SK-N-SH (cell line): ENCODE measurements around the gene LRRC70. TPM values are rescaled to one million over a fixed set of nuclear protein-coding genes. Genes with fewer than 3 reads are reported as not detected.

ENCODE experiments used
- CTCF ChIA-PET: fragments of 300-600, 350-600 bp; formaldehyde crosslinking; extraction: SDS; loops from one replicate; lab custom pipeline; 2021; lab: Yijun Ruan, JAX
- POLR2A ChIA-PET: fragments of 350-600 bp; sonication (Branson Sonifier 250); formaldehyde crosslinking; extraction: SDS; loops from one replicate; lab custom pipeline; 2020; ENCODE audit warnings: antibody characterized with exemption, inconsistent platforms; lab: Yijun Ruan, JAX
- DNase-seq: peaks from one replicate; pipeline ENCODE4 v3.0.0; 2012
- H2AFZ ChIP-seq: fragments of 200-600 bp; sonication (generic); 2 replicates; pipeline ENCODE4 v1.8.1; 2016; ENCODE audit warnings: antibody characterized with exemption, mild to moderate bottlenecking, low read depth
- H3F3A ChIP-seq: fragments of 200-600 bp; sonication (generic); replicated peaks from 2 replicates; pipeline ENCODE3; 2016; ENCODE audit warnings: antibody characterized with exemption, mild to moderate bottlenecking; ENCODE audit not compliant: insufficient read depth
- H3K27ac ChIP-seq, 2 experiments: fragments of 200-500 bp in 1 of 2; fragments of 200-600 bp in 1 of 2; sonication (Bioruptor generic) in 1 of 2; sonication (generic), shearing (Covaris generic) in 1 of 2; 2 replicates each; pipeline versions ENCODE4 v1.5.1 to v1.6.1; 2014 to 2016; ENCODE audit warnings: low read depth in 2 of 2, inconsistent platforms in 1 of 2, low read length in 1 of 2, mild to moderate bottlenecking in 1 of 2, mixed read lengths in 1 of 2
- H3K27me3 ChIP-seq: fragments of 200-600 bp; sonication (generic), shearing (Covaris generic); 2 replicates; pipeline ENCODE4 v1.6.1; 2016; ENCODE audit warnings: mixed run types; ENCODE audit not compliant: insufficient read depth
- H3K36me3 ChIP-seq, 2 experiments: fragments of 200-500 bp in 1 of 2; fragments of 200-600 bp in 1 of 2; sonication (Bioruptor generic) in 1 of 2; sonication (generic) in 1 of 2; replicated peaks in 1 of 2; 2 replicates each; pipeline versions ENCODE3 to v1.5.1; 2014 to 2016; ENCODE audit warnings: low read length in 1 of 2, mild to moderate bottlenecking in 1 of 2; ENCODE audit not compliant: insufficient read depth in 2 of 2, control insufficient read depth in 1 of 2
- H3K4me1 ChIP-seq, 2 experiments: fragments of 200-500 bp in 1 of 2; fragments of 200-600 bp in 1 of 2; sonication (Bioruptor generic) in 1 of 2; sonication (generic), shearing (Covaris generic) in 1 of 2; 2 replicates each; pipeline versions ENCODE4 v1.5.1 to v1.6.1; 2014 to 2016; ENCODE audit warnings: low read depth in 1 of 2, low read length in 1 of 2, mixed run types in 1 of 2; ENCODE audit not compliant: insufficient read depth in 2 of 2, control insufficient read depth in 1 of 2
- H3K4me2 ChIP-seq: fragments of 200-600 bp; sonication (generic), shearing (Covaris generic); 2 replicates; pipeline ENCODE4 v1.6.1; 2017; ENCODE audit warnings: mixed run types
- H3K4me3 ChIP-seq, 2 experiments: fragments of 200-500 bp in 1 of 2; fragments of 200-600 bp in 1 of 2; sonication (Bioruptor generic) in 1 of 2; sonication (generic), shearing (Covaris generic) in 1 of 2; 2 replicates each; pipeline versions ENCODE4 v1.5.1 to v1.8.1; 2014 to 2016; ENCODE audit warnings: low read depth in 2 of 2, inconsistent platforms in 1 of 2, low read length in 1 of 2, mild to moderate bottlenecking in 1 of 2, mixed read lengths in 1 of 2, moderate library complexity in 1 of 2
- H3K79me2 ChIP-seq: fragments of 200-600 bp; sonication (generic); 2 replicates; pipeline ENCODE4 v1.8.1; 2017; ENCODE audit warnings: mild to moderate bottlenecking; ENCODE audit not compliant: insufficient read depth
- H3K9ac ChIP-seq: fragments of 200-600 bp; sonication (generic); 2 replicates; pipeline ENCODE4 v1.6.1; 2017; ENCODE audit warnings: mixed run types
- H3K9me2 ChIP-seq: fragments of 200-600 bp; sonication (generic); 2 replicates; pipeline ENCODE4 v1.6.1; 2017; ENCODE audit warnings: mixed run types
- H3K9me3 ChIP-seq: fragments of 200-600 bp; sonication (generic); 2 replicates; pipeline ENCODE4 v1.6.1; 2017; ENCODE audit warnings: mixed run types, mild to moderate bottlenecking, moderate library complexity
- H4K20me1 ChIP-seq: fragments of 200-600 bp; sonication (generic); 2 replicates; pipeline ENCODE4 v1.6.1; 2017; ENCODE audit warnings: mild to moderate bottlenecking, mixed run types; ENCODE audit not compliant: insufficient read depth
- ELF1 ChIP-seq: IDR thresholded peaks from 2 replicates; pipeline ENCODE4 v1.4.0; 2012
- EP300 ChIP-seq, 2 experiments: IDR thresholded peaks; 2 replicates each; pipeline versions ENCODE4 v1.4.0 to v1.6.1; 2012; ENCODE audit warnings: borderline replicate concordance in 1 of 2, low read depth in 1 of 2, low read length in 1 of 2
- EZH2phosphoT487 ChIP-seq: fragments of 200-600 bp; sonication (generic); IDR thresholded peaks from 2 replicates; pipeline ENCODE4 v1.6.1; 2017; ENCODE audit warnings: low read depth, mixed run types, mild to moderate bottlenecking, antibody characterized with exemption, moderate library complexity, borderline replicate concordance
- GABPA ChIP-seq: IDR thresholded peaks from 2 replicates; pipeline ENCODE4 v1.4.0; 2012; ENCODE audit warnings: low read depth, mild to moderate bottlenecking
- GATA2 ChIP-seq: sonication (generic); formaldehyde crosslinking; IDR thresholded peaks from 2 replicates; pipeline ENCODE4 v1.5.0; 2020; ENCODE audit warnings: mild to moderate bottlenecking, missing genetic modification reagents
- IRF3 ChIP-seq: fragments of 150-350 bp; IDR thresholded peaks from 2 replicates; pipeline ENCODE4 v1.6.1; 2016; ENCODE audit warnings: mild to moderate bottlenecking, low read depth, low read length
- MEF2A ChIP-seq: IDR thresholded peaks from 2 replicates; pipeline ENCODE4 v1.4.0; 2012; ENCODE audit warnings: low read depth, borderline replicate concordance
- MXI1 ChIP-seq: IDR thresholded peaks from 2 replicates; pipeline ENCODE4 v1.6.1; 2012; ENCODE audit warnings: mild to moderate bottlenecking, low read depth, low read length, improper control_type of control experiment
- NFIC ChIP-seq: IDR thresholded peaks from 2 replicates; pipeline ENCODE4 v1.4.0; 2012; ENCODE audit warnings: borderline replicate concordance
- POLR2AphosphoS5 ChIP-seq: IDR thresholded peaks from 2 replicates; pipeline ENCODE4 v1.6.1; 2012; ENCODE audit warnings: low read depth, low read length
- RAD21 ChIP-seq: IDR thresholded peaks from 2 replicates; pipeline ENCODE4 v1.6.1; 2012; ENCODE audit warnings: mild to moderate bottlenecking, low read length
- RCOR1 ChIP-seq: fragments of 150-350 bp; IDR thresholded peaks from 2 replicates; pipeline ENCODE4 v1.6.1; 2017; ENCODE audit warnings: antibody characterized with exemption, low read length
- RFX5 ChIP-seq: IDR thresholded peaks from 2 replicates; pipeline ENCODE4 v1.6.1; 2012; ENCODE audit warnings: mild to moderate bottlenecking, improper control_type of control experiment, low read length
- RXRA ChIP-seq: IDR thresholded peaks from 2 replicates; pipeline ENCODE4 v1.4.0; 2012; ENCODE audit warnings: low read depth, mild to moderate bottlenecking, borderline replicate concordance
- TCF12 ChIP-seq: IDR thresholded peaks from 2 replicates; pipeline ENCODE4 v1.4.0; 2012
- TEAD4 ChIP-seq: IDR thresholded peaks from 2 replicates; pipeline ENCODE4 v1.4.0; 2012; ENCODE audit warnings: mild to moderate bottlenecking, borderline replicate concordance; ENCODE audit not compliant: insufficient read depth
- USF2 ChIP-seq: fragments of 150-350 bp; IDR thresholded peaks from 2 replicates; pipeline ENCODE4 v1.6.1; 2017; ENCODE audit warnings: antibody characterized with exemption, low read length, low read depth, borderline replicate concordance
- whole genome bisulfite sequencing: methylation state at CpG from one replicate; pipeline ENCODE4 v1.1.6; 2017; ENCODE audit warnings: low lambda C conversion rate; 5-methylcytosine and 5-hydroxymethylcytosine counted together
- polyA plus RNA-seq, 3 experiments: library from polyadenylated mRNA; depleted of rRNA; stranded (reverse); fragments of >200 nt; gene quantifications; 2 replicates each; pipeline ENCODE4 v1.2.3, GENCODE V29; 2012
- TF ChIP-seq, protein P1 (sequence below): IDR thresholded peaks from 2 replicates; pipeline ENCODE4; 2012

The LRRC70 gene
- polyA plus RNA-seq, 1 of the 3 experiments (the other 2 are of a cell fraction): 0.08 TPM

- ChIA-PET CTCF (interaction anchor here (1.1 kb wide), 1 partner anchor 16 kb away, joined by 4 read pairs; no protein-coding TSS in a partner anchor), POLR2A (no interaction called here)
- WGBS: 94% methylated on average over 9 of the region's 9 CpGs
- no peak overlapping the region for H3K4me3 ChIP-seq
- peaks cover 0 to 7% of the 10 kb centered on the region in 2 experiments; a peak in 2 of 4 replicates for H3K4me1 ChIP-seq
- H3K79me2 ChIP-seq: no peaks in the 10 kb centered on the region
- no peaks in the 10 kb centered on the region for H3K9me2 ChIP-seq
- H3K27me3 ChIP-seq: no peaks in the 10 kb centered on the region
- no peak for DNase-seq
- H3F3A ChIP-seq: no peaks in the 10 kb centered on the region
- H3K9me3 ChIP-seq: no peaks in the 10 kb centered on the region
- H3K4me2 ChIP-seq: no peak overlapping the region
- H3K36me3 ChIP-seq: peaks cover 0 to 3% of the 10 kb centered on the region in 2 experiments
- no peaks in the 10 kb centered on the region for H4K20me1 ChIP-seq
- no peak overlapping the region for H3K9ac ChIP-seq
- no peak overlapping the region for H3K27ac ChIP-seq
- no peak for TF ChIP-seq RXRA
- no peak for TF ChIP-seq IRF3
- no peak for TF ChIP-seq POLR2AphosphoS5
- TF ChIP-seq TEAD4: no peak
- no peak for TF ChIP-seq RFX5
- no peak for TF ChIP-seq ELF1
- no peak for TF ChIP-seq MEF2A
- no peak for TF ChIP-seq EZH2phosphoT487
- TF ChIP-seq RCOR1: no peak
- no peak for TF ChIP-seq GABPA
- TF ChIP-seq MXI1: no peak
- TF ChIP-seq, all 33 proteins: peak for 0
- no peak overlapping the region for H2AFZ ChIP-seq
Observed at GRCh38 chr5:62572918-62573514, 5.6 kb upstream of the LRRC70 start.

GRCh38 chr5:62574599-62574998, 4.0 kb upstream of the LRRC70 start:
- Histone ChIP-seq H2AFZ (no peak overlapping the region), H3K4me1 (peaks cover 0 to 17% of the 10 kb centered on the region in 2 experiments; a peak in 2 of 4 replicates), H3K27ac (no peak overlapping the region), H3K27me3 (no peaks in the 10 kb centered on the region), H3K9me2 (no peaks in the 10 kb centered on the region), H3K4me3 (no peak overlapping the region), H3K79me2 (no peaks in the 10 kb centered on the region), H3K9me3 (no peaks in the 10 kb centered on the region), H3F3A (no peaks in the 10 kb centered on the region), H3K9ac (no peak overlapping the region)
- WGBS: 95% methylated on average over 2 of the region's 2 CpGs
- CTCF ChIA-PET: interaction anchor here (0.5 kb wide), 1 partner anchor 21 kb away, joined by 3 read pairs; no protein-coding TSS in a partner anchor
- DNase-seq: no peak
- no peak for TF ChIP-seq GABPA
- TF ChIP-seq, all 33 proteins: peak for 0
- peaks cover 0 to 4% of the 10 kb centered on the region in 2 experiments for H3K36me3 ChIP-seq
- H4K20me1 ChIP-seq: no peaks in the 10 kb centered on the region
- POLR2A ChIA-PET: no interaction called here
- no peak overlapping the region for H3K4me2 ChIP-seq

- Histone ChIP-seq H3K79me2 (no peaks in the 10 kb centered on the region), H3K9ac (no peak overlapping the region), H3K36me3 (peaks cover 0 to 9% of the 10 kb centered on the region in 2 experiments), H3F3A (no peaks in the 10 kb centered on the region), H3K4me3 (no peak overlapping the region), H3K9me2 (no peaks in the 10 kb centered on the region), H3K27ac (no peak overlapping the region), H3K27me3 (no peaks in the 10 kb centered on the region), H3K4me2 (no peak overlapping the region), H4K20me1 (no peaks in the 10 kb centered on the region), H3K9me3 (no peaks in the 10 kb centered on the region), H3K4me1 (peaks cover 0 to 17% of the 10 kb centered on the region in 2 experiments; a peak in 2 of 4 replicates), H2AFZ (no peak overlapping the region)
- 79% methylated on average over 2 of the region's 2 CpGs for WGBS
- CTCF ChIA-PET: no interaction called here
- POLR2A ChIA-PET: no interaction called here
- DNase-seq: no peak
- TF ChIP-seq NFIC (no peak), RFX5 (no peak), EP300 (IDR thresholded peaks at IDR 0.05; ENCODE audit: borderline replicate concordance in 1 of 2, low read depth in 1 of 2, low read length in 1 of 2) (no peak), GABPA (no peak), IRF3 (no peak), TCF12 (no peak), GATA2 (CRISPR knock-in tag) (no peak), USF2 (no peak), EZH2phosphoT487 (no peak), POLR2AphosphoS5 (no peak), RAD21 (no peak)
- TF ChIP-seq, protein P1, sequence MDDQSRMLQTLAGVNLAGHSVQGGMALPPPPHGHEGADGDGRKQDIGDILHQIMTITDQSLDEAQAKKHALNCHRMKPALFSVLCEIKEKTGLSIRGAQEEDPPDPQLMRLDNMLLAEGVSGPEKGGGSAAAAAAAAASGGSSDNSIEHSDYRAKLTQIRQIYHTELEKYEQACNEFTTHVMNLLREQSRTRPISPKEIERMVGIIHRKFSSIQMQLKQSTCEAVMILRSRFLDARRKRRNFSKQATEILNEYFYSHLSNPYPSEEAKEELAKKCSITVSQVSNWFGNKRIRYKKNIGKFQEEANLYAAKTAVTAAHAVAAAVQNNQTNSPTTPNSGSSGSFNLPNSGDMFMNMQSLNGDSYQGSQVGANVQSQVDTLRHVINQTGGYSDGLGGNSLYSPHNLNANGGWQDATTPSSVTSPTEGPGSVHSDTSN: no peak
Observed at GRCh38 chr5:62575066-62575465, 3.6 kb upstream of the LRRC70 start.
